Measurements from ENCODE around the gene ZNF530. TPM values are rescaled to one million over a fixed set of nuclear protein-coding genes. Genes with fewer than 3 reads are reported as not detected.

The ZNF530 gene
- total and polyA plus RNA-seq, 9 of the 15 experiments (the other 6 are each of a cell fraction or from before 2014, with no cell fraction given), result 0.28 to 5.9 (median 4.0) TPM

- TF ChIP-seq NFYB (IDR thresholded peaks at IDR 0.05; ENCODE audit: extremely low read depth, insufficient read length) (peak; percentile 58), TCF7 (IDR thresholded peaks at IDR 0.05; ENCODE audit: borderline replicate concordance) (no peak), NCOR1 (IDR thresholded peaks at IDR 0.05) (no peak), DLX4 (CRISPR knock-in tag; IDR thresholded peaks at IDR 0.05) (no peak), POLR2AphosphoS2 (IDR thresholded peaks at IDR 0.05; ENCODE audit: low read length) (no peak), MEF2A (IDR thresholded peaks at IDR 0.05; ENCODE audit: control insufficient read depth, low read depth, low read length) (no peak), ZBTB11 (CRISPR knock-in tag; IDR thresholded peaks at IDR 0.05) (peak in 1 of 3 experiments; percentile 74; a peak in 2 of 6 replicates), HIVEP1 (CRISPR knock-in tag; IDR thresholded peaks at IDR 0.05) (no peak), ZMIZ1 (IDR thresholded peaks at IDR 0.05; ENCODE audit: low read depth in 2 of 2, low read length in 2 of 2) (no peak), MCM2 (IDR thresholded peaks at IDR 0.05; ENCODE audit: low read depth) (no peak), RHOXF2B (CRISPR knock-in tag; conservative IDR thresholded peaks at IDR 0.05) (no peak), HES1 (IDR thresholded peaks at IDR 0.05; ENCODE audit: low read depth) (no peak), CREB1 (IDR thresholded peaks at IDR 0.05) (0 out of 2 replicates have a peak, but pooled peaks have one; percentile 11), CREB1 (CRISPR knock-in tag; IDR thresholded peaks at IDR 0.05) (no peak; the same call in 1 of the 2 replicates), PRPF4 (IDR thresholded peaks at IDR 0.05; ENCODE audit: insufficient read depth, low read depth, low read length, poor library complexity, severe bottlenecking) (no peak), MCM3 (IDR thresholded peaks at IDR 0.05) (no peak), ZNF124 (CRISPR knock-in tag; IDR thresholded peaks at IDR 0.05) (no peak), ZFP91 (CRISPR knock-in tag; IDR thresholded peaks at IDR 0.05) (peak; percentile 94)
These were observed 21.0 kb upstream of the ZNF530 start, which contains the start of gene ZNF416 (continued) for GRCh38 chr19:57578487-57579205.

Measured in K562 (cell line).